Thoracic aorta (tissue), 2 donors: Measurements from ENCODE around the gene FAM83D. TPM values are rescaled to one million over a fixed set of nuclear protein-coding genes. Genes with fewer than 3 reads are reported as not detected.

Source experiments
- ATAC-seq: fragments of 150-250 bp; one replicate; pipeline ENCODE4 v1.8.0; 2017; ENCODE audit warnings: low read depth; ENCODE audit not compliant: insufficient number of reproducible peaks, low FRiP score
- DNase-seq: peaks from one replicate; pipeline ENCODE4 v3.0.0-alpha.2; 2020; ENCODE audit warnings: low spot score
- H3K27ac ChIP-seq, 2 donors: fragments of 200-600 bp; sonication (generic); 1 replicate in 1 of 2; 2 replicates in 1 of 2; pipeline ENCODE4 v1.5.1; 2016; ENCODE audit warnings: mild to moderate bottlenecking in 2 of 2, moderate library complexity in 2 of 2
- H3K27me3 ChIP-seq: fragments of 200-600 bp; sonication (generic); replicated peaks from 2 replicates; pipeline ENCODE4 v1.6.0; 2016; ENCODE audit warnings: mild to moderate bottlenecking; ENCODE audit not compliant: insufficient read depth
- H3K36me3 ChIP-seq: fragments of 200-600 bp; sonication (generic); one replicate; pipeline ENCODE4 v1.5.1; 2016
- H3K4me1 ChIP-seq, 2 donors: fragments of 200-600 bp; sonication (generic); 1 replicate in 1 of 2; 2 replicates in 1 of 2; pipeline versions ENCODE4 v1.5.1 to v1.6.0; 2016; ENCODE audit warnings: low read depth in 2 of 2, mild to moderate bottlenecking in 1 of 2; ENCODE audit not compliant: control insufficient read depth in 1 of 2
- H3K4me3 ChIP-seq: fragments of 200-600 bp; sonication (generic); 2 replicates; pipeline ENCODE4 v1.5.1; 2016; ENCODE audit warnings: mild to moderate bottlenecking
- H3K9me3 ChIP-seq: fragments of 200-600 bp; sonication (generic); 2 replicates; pipeline ENCODE4 v1.5.1; 2016
- CTCF ChIP-seq: fragments of 200-600 bp; sonication (generic); IDR thresholded peaks from one replicate; pipeline ENCODE4 v1.5.1; 2019; ENCODE audit warnings: antibody characterized with exemption
- total RNA-seq, 2 donors: library from RNA; depleted of rRNA; stranded (reverse); fragments of >200 nt; gene quantifications; one replicate each; pipeline versions ENCODE4 v1.1.0 to v1.2.3, GENCODE V29; 2016

The FAM83D gene
- total RNA-seq, 2 donors from 2014 or later, result 5.7 to 6.6 TPM

DNA sequence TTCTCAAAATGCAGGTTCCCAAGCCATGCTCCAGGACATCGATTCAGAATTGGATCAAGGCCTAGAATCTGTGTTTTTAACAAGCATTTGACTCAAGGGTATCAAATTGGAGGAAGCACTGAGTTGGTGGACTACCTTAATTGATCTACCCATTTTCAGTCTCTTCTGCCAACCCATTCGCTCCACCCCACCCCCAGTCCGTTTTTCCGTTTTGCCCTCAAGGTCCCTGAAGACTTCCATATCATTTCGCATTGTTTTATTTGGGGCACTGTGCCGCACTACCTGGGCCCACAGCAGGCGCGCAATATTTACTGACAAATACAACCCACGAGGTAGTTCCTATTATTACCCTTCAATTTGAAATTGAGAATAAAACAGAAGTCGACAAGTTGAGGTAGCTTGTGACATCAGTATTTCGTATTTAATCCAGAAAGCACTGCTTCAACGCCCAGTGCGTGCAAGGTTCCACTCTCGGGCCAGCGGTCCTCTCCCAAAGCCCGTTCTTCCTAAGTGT is 35.4 kb downstream of the FAM83D start:
- peak overlapping the region in 1 of 2 donors; percentile 68 for H3K27ac ChIP-seq
- no peak for TF ChIP-seq CTCF
- DNase-seq (no peak), ATAC-seq (no peak)
- peaks cover 5 to 19% of the 10 kb centered on the region in 2 donors for H3K4me1 ChIP-seq
- no peaks in the 10 kb centered on the region for H3K9me3 ChIP-seq
- H3K27me3 ChIP-seq, result no peaks in the 10 kb centered on the region
- H3K36me3 ChIP-seq, result no peaks in the 10 kb centered on the region
- peak overlapping the region; percentile 76 for H3K4me3 ChIP-seq

GRCh38 chr20:38962044-38962927 is 36.1 kb downstream of the FAM83D start, which contains the start of gene DHX35:
TSS of gene DHX35 (plus strand) at chr20:38962344. CDS start at chr20:38962368, 24 bp downstream.
- H3K36me3 ChIP-seq, result no peaks in the 10 kb centered on the region
- peak; percentile 93 for DNase-seq
- ATAC-seq, result peak; percentile 96

GRCh38 chr20:38962928-38963401 is 36.7 kb downstream of the FAM83D start:
- Histone ChIP-seq H3K27me3 (no peaks in the 10 kb centered on the region), H3K4me3 (peak overlapping the region; percentile 76), H3K27ac (peak overlapping the region; percentile 68 to 82), H3K4me1 (peaks cover 5 to 19% of the 10 kb centered on the region in 2 donors), H3K36me3 (no peaks in the 10 kb centered on the region), H3K9me3 (no peaks in the 10 kb centered on the region)
- no peak for DNase-seq
- no peak for TF ChIP-seq CTCF
- ATAC-seq, result no peak

More at GRCh38 chr20:38962044-38962927, 36.1 kb downstream of the FAM83D start, which contains the start of gene DHX35:
- Histone ChIP-seq H3K9me3 (no peaks in the 10 kb centered on the region), H3K27me3 (no peaks in the 10 kb centered on the region), H3K27ac (peak within 1 kb of the TSS; percentile 68 to 82), H3K4me3 (peak within 1 kb of the TSS; percentile 76), H3K4me1 (peaks cover 5 to 19% of the 10 kb centered on the region in 2 donors)
- no peak for TF ChIP-seq CTCF

DNA sequence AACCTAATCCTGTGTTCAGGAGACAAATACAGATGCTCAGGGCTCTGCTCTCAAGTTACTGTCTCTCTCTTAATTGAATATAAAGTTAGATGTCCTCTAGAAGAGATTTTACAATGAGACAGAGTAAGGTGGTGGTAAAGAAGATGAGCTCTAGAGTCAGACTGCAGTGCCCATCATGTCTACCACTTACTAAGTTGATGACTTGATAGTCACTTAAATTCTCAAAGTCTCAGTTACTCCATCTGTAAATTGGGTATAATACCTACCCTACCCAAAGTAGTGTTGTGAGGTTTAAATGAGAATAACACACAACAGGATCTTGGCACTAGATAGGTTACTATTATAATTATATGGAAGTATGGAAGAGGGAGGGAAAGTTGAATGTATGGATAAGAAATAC is 37.5 kb downstream of the FAM83D start:
- no peaks in the 10 kb centered on the region for H3K27me3 ChIP-seq
- H3K4me3 ChIP-seq, result no peak overlapping the region
- no peaks in the 10 kb centered on the region for H3K9me3 ChIP-seq
- no peaks in the 10 kb centered on the region for H3K36me3 ChIP-seq
- H3K4me1 ChIP-seq, result peaks cover 5 to 19% of the 10 kb centered on the region in 2 donors
- no peak for TF ChIP-seq CTCF
- no peak for DNase-seq
- no peak for ATAC-seq
- no peak overlapping the region for H3K27ac ChIP-seq

- no peak overlapping the region for H3K27ac ChIP-seq
- H3K9me3 ChIP-seq, result no peaks in the 10 kb centered on the region
- peaks cover 5 to 19% of the 10 kb centered on the region in 2 donors for H3K4me1 ChIP-seq
- no peaks in the 10 kb centered on the region for H3K36me3 ChIP-seq
- no peak for DNase-seq
- H3K27me3 ChIP-seq, result no peaks in the 10 kb centered on the region
- no peak for ATAC-seq
- TF ChIP-seq CTCF, result no peak
- no peak overlapping the region for H3K4me3 ChIP-seq
Measured at GRCh38 chr20:38965264-38965663, 39.0 kb downstream of the FAM83D start.
